Stimulated activated CD4-positive, alpha-beta T cell treated with anti-CD3 and anti-CD28 coated beads, Interleukin-12 subunit alpha, Interleukin-12 subunit beta, amount 100 ng/mL, for 4 hours (primary cell): Measurements from ENCODE around the gene PGM3.
"Not testable (repeated sequence)": the region's sequence is repeated elsewhere in the genome, so short reads cannot be mapped to it uniquely, and the experiment has no call there.

Experiments used
- DNase-seq: peaks from one replicate; pipeline ENCODE4 v3.0.0-alpha.2; 2020

The PGM3 gene, protein sequence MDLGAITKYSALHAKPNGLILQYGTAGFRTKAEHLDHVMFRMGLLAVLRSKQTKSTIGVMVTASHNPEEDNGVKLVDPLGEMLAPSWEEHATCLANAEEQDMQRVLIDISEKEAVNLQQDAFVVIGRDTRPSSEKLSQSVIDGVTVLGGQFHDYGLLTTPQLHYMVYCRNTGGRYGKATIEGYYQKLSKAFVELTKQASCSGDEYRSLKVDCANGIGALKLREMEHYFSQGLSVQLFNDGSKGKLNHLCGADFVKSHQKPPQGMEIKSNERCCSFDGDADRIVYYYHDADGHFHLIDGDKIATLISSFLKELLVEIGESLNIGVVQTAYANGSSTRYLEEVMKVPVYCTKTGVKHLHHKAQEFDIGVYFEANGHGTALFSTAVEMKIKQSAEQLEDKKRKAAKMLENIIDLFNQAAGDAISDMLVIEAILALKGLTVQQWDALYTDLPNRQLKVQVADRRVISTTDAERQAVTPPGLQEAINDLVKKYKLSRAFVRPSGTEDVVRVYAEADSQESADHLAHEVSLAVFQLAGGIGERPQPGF

GRCh38 chr6:83192871-83193746 is at the start of gene PGM3, which contains the start of gene RWDD2A:
TSS of gene PGM3 (minus strand) at chr6:83193265. CDS start at chr6:83191012, 2,253 bp downstream.
TSS of gene RWDD2A (plus strand) at chr6:83193357. CDS start at chr6:83194452, 1,095 bp downstream.
- peak; percentile 85 for DNase-seq

DNA sequence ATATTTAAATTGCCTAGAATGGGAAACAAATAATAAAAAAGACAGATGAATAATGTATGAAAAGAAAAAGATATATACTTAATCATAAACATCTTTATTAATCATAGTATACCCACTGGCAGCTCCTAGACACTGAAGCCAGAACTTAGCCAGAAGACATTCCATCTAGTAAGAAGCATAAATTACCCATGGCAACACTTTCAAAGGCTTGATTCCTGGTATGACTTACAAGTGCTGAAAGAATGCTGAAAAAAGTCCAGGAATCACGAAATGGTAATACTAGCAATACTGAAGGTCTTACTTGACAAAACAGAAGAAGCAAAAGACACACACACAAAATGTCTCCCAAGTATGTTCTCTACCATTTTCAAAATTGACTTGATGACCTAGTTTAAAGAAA is 38.1 kb upstream of the PGM3 start:
- DNase-seq: no peak

- no peak for DNase-seq
These were observed 33.5 kb upstream of the PGM3 start for GRCh38 chr6:83226517-83226916.

GRCh38 chr6:83221889-83222479 is 28.9 kb upstream of the PGM3 start:
- no peak for DNase-seq

DNA sequence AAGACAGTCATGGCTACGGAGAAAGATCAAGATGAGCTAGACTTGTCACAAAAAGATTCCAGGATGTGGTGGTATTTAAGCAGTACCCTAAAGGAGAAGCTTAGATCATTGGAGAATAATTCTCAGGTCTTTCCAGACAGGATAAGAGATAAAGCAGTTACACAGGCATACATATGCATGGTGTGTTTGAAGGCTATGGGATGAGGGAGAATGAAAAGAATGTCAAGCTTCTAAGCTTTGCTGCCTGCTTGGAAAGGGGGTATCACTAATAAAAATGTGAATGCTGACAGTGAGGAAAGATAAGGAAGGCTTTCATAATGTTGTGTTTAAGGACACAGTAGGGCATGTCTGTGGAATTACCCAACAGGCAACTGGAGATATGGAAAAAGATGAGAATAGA is 28.2 kb upstream of the PGM3 start:
- DNase-seq: no peak

- DNase-seq: no peak
These were observed 27.1 kb upstream of the PGM3 start for GRCh38 chr6:83220121-83220520.

- no peak for DNase-seq
These were observed 25.6 kb upstream of the PGM3 start for GRCh38 chr6:83218646-83219045.

DNA sequence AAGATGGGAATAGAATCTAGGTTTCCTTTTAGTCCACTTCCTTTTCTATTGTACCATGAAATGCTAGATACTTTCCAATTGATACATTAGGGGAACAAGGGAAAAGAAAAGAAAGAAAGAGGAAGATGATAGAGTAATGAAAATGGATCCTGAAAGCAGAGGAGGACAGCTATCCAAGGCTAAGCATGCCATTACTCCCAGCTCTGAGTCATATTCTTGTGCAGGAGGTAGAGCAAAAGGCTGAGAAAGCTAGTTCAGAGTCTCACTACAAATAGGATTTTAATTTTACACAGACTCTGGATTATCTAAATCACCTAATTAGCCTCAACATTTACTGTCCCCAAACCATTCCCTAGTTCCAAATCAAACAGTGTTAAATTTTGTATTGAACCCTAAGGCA is 23.7 kb upstream of the PGM3 start:
- DNase-seq: no peak

GRCh38 chr6:83215131-83216047 is 22.3 kb upstream of the PGM3 start:
- peak; percentile 29 for DNase-seq

DNA sequence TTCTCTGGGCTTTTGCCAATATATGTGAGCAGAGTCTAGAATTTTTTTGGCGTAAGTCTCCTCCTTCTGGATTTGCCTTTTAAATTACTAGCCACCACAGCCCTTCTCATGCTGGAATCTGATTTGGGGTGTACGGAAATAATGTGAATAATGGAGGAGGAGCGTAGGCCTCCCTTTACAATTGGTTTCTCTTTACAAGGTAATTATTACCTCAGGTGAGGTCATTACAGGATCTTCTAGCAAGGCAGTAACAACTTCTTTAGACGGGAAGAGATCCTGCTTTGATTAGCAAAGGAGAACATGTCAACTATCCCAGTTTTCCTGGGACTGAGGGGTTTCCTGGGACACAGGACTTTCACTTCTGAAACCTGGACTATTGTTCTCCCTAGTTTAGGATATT is 9.0 kb upstream of the PGM3 start:
- DNase-seq: no peak

DNA sequence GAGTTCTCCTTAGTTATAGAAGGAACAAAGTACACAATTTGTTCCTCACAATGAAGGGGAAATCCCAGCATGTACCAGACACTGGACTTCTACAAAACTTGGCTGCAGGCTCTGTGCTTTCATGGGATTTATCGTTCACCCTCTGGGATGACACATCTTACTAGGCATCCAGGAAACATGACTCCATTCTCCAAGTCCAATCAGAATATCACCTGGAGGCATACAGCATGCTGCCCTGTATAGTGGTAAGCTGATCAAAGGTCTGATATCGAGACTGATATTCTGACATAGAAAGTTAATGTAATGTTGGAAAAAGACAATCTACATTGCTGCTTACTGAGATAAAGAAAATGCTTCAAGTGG is 6.8 kb upstream of the PGM3 start:
- DNase-seq: no peak

DNA sequence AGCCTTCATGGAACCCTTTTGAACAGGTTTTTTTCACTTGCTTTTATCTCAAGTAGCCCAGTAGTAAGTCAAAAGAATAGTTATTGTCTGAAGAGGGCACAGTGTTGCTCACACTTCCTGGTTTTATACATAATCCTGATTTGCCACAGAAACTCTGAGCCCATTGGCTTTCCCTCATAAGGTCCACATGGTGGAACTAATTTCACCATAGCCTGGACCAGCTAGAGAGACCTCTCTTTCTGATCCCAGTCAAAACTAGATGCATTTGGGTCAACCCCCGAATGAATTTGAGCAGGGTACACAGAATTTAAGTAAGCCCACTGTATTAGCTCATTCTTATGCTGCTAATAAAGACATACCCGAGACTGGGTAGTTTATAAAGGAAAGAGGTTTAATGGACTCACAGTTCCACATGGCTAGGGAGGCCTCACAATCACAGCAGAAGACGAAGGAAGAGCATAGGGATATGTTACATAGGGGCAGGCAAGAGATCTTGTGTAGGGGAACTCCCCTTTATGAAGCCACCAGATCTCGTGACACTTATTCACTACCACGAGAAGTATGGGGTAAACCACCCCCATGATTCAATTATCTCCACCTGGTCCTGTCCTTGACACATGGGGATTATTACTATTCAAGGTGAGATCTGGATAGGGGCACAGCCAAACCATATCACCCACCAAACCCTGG is 6.3 kb upstream of the PGM3 start:
- DNase-seq: no peak

GRCh38 chr6:83198486-83199172 is 5.6 kb upstream of the PGM3 start:
- DNase-seq: no peak

- DNase-seq: peak; percentile 6
These were observed 892 bp upstream of the PGM3 start for GRCh38 chr6:83193747-83194566.

- DNase-seq: no peak
These were observed 609 bp downstream of the PGM3 start for GRCh38 chr6:83192456-83192855.

DNA sequence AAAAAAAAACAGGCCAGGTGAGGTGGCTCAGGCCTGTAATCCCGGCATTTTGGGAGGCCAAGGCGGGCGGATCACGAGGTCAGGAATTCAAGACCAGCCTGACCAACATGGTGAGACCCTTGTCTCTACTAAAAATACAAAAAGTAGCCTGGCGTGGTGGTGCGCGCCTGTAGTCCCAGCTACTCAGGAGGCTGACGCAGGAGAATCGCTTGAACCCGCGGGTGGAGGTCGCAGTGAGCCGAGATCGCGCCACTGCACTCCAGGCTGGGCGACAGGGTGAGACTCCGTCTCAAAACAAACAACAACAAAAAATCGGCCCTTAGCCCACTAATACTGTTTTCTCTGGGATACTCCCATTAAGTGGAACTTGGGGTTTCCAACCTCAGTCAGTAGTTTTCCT is 1.1 kb downstream of the PGM3 start:
- DNase-seq: not testable (repeated sequence)

DNA sequence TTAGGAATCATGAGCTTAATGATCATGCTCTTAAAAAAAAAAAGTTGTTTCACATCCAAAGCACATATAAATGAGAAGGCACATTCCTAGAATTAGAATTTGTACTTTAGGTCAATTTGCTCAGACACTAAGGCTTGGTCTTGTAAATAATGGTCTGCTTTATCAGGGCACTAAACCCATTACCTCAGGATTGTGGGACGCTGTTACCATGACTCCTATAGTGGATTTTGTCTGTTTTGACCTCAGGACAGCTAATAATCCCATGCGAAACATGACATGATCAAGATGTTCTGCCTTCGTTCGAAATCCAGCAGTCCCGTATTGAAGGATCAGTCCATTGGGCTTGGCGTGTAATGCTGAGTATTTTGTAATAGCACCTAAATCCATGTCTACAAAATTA is 2.4 kb downstream of the PGM3 start:
- no peak for DNase-seq

- DNase-seq: no peak
These were observed 4.6 kb downstream of the PGM3 start for GRCh38 chr6:83188501-83188900.

GRCh38 chr6:83185096-83185495 is 8.0 kb downstream of the PGM3 start:
- DNase-seq: no peak
